Loucy (cell line): ENCODE results near the gene HSPG2.

ENCODE experiments used
- H2AFZ ChIP-seq: fragments of 200-600 bp; sonication (generic); 2 replicates; pipeline ENCODE4 v1.6.0; 2016; ENCODE audit warnings: antibody characterized with exemption, mild to moderate bottlenecking, low read length, moderate library complexity
- H3F3A ChIP-seq: fragments of 200-600 bp; 2 replicates; pipeline ENCODE4 v1.6.0; 2016; ENCODE audit warnings: antibody characterized with exemption, low read depth, mild to moderate bottlenecking
- H3K27me3 ChIP-seq: fragments of 200-600 bp; sonication (generic); 2 replicates; pipeline ENCODE4 v1.6.1; 2014; ENCODE audit warnings: low read length, mild to moderate bottlenecking; ENCODE audit not compliant: insufficient read depth, poor library complexity, severe bottlenecking
- H3K36me3 ChIP-seq: fragments of 200-600 bp; sonication (generic); 2 replicates; pipeline ENCODE4 v1.6.1; 2016; ENCODE audit warnings: low read length; ENCODE audit not compliant: insufficient read depth
- H3K4me1 ChIP-seq: fragments of 200-600 bp; sonication (generic); 2 replicates; pipeline ENCODE4 v1.5.1; 2014; ENCODE audit warnings: low read length, mild to moderate bottlenecking; ENCODE audit not compliant: insufficient read depth, poor library complexity, severe bottlenecking
- H3K4me2 ChIP-seq: fragments of 200-600 bp; sonication (generic); 2 replicates; pipeline ENCODE4 v1.6.0; 2014; ENCODE audit warnings: antibody characterized with exemption, low read length, low read depth, mild to moderate bottlenecking; ENCODE audit not compliant: poor library complexity, severe bottlenecking
- H3K4me3 ChIP-seq: fragments of 200-600 bp; sonication (generic); 2 replicates; pipeline ENCODE4 v1.5.1; 2014; ENCODE audit warnings: low read length, mild to moderate bottlenecking, mixed read lengths; ENCODE audit not compliant: poor library complexity, severe bottlenecking
- H3K79me2 ChIP-seq: fragments of 200-600 bp; sonication (generic); 2 replicates; pipeline ENCODE4 v1.6.1; 2014; ENCODE audit warnings: low read length; ENCODE audit not compliant: insufficient read depth
- H3K9ac ChIP-seq: fragments of 200-600 bp; sonication (generic); 2 replicates; pipeline ENCODE4 v1.6.0; 2014; ENCODE audit warnings: mild to moderate bottlenecking, low read depth, low read length, moderate library complexity; ENCODE audit not compliant: poor library complexity, severe bottlenecking
- H3K9me2 ChIP-seq: fragments of 200-600 bp; sonication (generic); replicated peaks from 2 replicates; pipeline ENCODE4 v1.6.1; 2016; ENCODE audit warnings: low read depth, low read length, mixed read lengths
- H3K9me3 ChIP-seq: fragments of 200-600 bp; sonication (generic); 2 replicates; pipeline ENCODE4 v1.6.1; 2014; ENCODE audit warnings: mild to moderate bottlenecking, antibody characterized with exemption, low read length, low read depth; ENCODE audit not compliant: insufficient read depth
- H4K20me1 ChIP-seq: fragments of 200-600 bp; sonication (generic); 2 replicates; pipeline ENCODE4 v1.6.0; 2014; ENCODE audit warnings: antibody characterized with exemption, low read length, mild to moderate bottlenecking; ENCODE audit not compliant: insufficient read depth, poor library complexity, severe bottlenecking
- CTCF ChIP-seq: fragments of 200-600 bp; sonication (generic); conservative IDR thresholded peaks from 2 replicates; pipeline ENCODE4 v1.5.1; 2014; ENCODE audit warnings: mild to moderate bottlenecking, antibody characterized with exemption, low read length
- EZH2phosphoT487 ChIP-seq: fragments of 200-600 bp; IDR thresholded peaks from 2 replicates; pipeline ENCODE4 v1.6.1; 2018; ENCODE audit warnings: antibody characterized with exemption, mild to moderate bottlenecking, moderate library complexity, borderline replicate concordance

The HSPG2 gene

DNA sequence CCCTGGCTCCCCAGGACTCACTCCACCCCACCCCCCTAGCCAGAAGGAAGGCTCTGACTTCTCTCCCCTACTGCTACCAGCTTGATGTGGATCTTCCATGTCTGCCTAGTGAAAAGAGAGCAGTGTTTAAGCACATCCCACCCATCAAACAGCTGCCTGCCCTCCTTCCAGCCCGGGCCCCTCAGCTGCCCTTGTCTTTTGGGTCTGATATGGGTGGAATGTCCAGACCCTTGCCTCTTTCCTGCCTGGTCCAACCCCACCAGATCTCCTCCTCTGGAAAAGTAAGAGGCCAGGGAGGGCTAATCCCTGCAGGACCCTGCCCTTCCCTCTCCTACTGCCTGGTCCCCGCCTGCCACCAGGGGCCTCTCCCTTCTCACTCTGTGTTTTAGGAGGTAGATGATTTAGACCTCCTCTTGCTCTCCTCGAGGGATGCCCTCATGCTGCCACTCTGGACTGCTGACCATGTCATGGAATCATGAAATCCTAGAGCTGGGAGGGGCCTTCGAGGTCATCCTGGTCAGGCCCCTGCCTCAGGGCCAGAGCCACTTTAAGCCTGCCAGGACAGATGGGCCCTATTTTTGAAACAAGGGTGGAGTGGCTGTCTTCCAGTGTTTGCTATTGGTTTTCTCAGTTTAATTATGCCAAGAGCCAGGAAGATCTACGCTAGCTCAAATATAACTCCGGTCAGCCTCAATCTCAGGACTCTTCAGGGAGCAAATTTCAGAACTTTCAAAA, 15.8 kb upstream of the HSPG2 start:
- Histone ChIP-seq H3K9me2 (no peaks in the 10 kb centered on the region), H3K4me2 (no peak overlapping the region), H3K36me3 (no peaks in the 10 kb centered on the region), H3K79me2 (no peaks in the 10 kb centered on the region), H3K4me3 (no peak overlapping the region), H2AFZ (no peak overlapping the region), H3F3A (no peaks in the 10 kb centered on the region), H3K27me3 (no peaks in the 10 kb centered on the region), H3K4me1 (peaks cover 11% of the 10 kb centered on the region), H4K20me1 (no peaks in the 10 kb centered on the region), H3K9me3 (no peaks in the 10 kb centered on the region), H3K9ac (no peak overlapping the region)
- no peak for TF ChIP-seq EZH2phosphoT487
- no peak for TF ChIP-seq CTCF

GRCh38 chr1:21951226-21951870, 14.2 kb upstream of the HSPG2 start:
- H3K79me2 ChIP-seq = no peaks in the 10 kb centered on the region
- no peak overlapping the region for H3K4me2 ChIP-seq
- H3K36me3 ChIP-seq = no peaks in the 10 kb centered on the region
- H3K9me2 ChIP-seq = no peaks in the 10 kb centered on the region
- TF ChIP-seq CTCF (no peak), EZH2phosphoT487 (no peak)
- H3K9ac ChIP-seq = no peak overlapping the region
- H3K9me3 ChIP-seq = no peaks in the 10 kb centered on the region
- peaks cover 10% of the 10 kb centered on the region for H3K4me1 ChIP-seq
- no peaks in the 10 kb centered on the region for H3K27me3 ChIP-seq
- H3K4me3 ChIP-seq = no peak overlapping the region
- H2AFZ ChIP-seq = no peak overlapping the region
- no peaks in the 10 kb centered on the region for H3F3A ChIP-seq
- H4K20me1 ChIP-seq = no peaks in the 10 kb centered on the region

- Histone ChIP-seq H3K4me3 (no peak overlapping the region), H3K9me3 (no peaks in the 10 kb centered on the region), H3K79me2 (no peaks in the 10 kb centered on the region), H3K4me1 (peaks cover 4% of the 10 kb centered on the region), H4K20me1 (no peaks in the 10 kb centered on the region), H3K36me3 (no peaks in the 10 kb centered on the region), H2AFZ (no peak overlapping the region), H3K9ac (no peak overlapping the region), H3F3A (no peaks in the 10 kb centered on the region), H3K4me2 (no peak overlapping the region), H3K27me3 (no peaks in the 10 kb centered on the region), H3K9me2 (no peaks in the 10 kb centered on the region)
- TF ChIP-seq EZH2phosphoT487 (no peak), CTCF (no peak)
These were observed 13.6 kb upstream of the HSPG2 start for GRCh38 chr1:21950734-21951133.
